ENCODE data around the gene CSTF3.
"Not testable (repeated sequence)": the region's sequence is repeated elsewhere in the genome, so short reads cannot be mapped to it uniquely, and the experiment has no call there.

CSTF3 gene

DNA sequence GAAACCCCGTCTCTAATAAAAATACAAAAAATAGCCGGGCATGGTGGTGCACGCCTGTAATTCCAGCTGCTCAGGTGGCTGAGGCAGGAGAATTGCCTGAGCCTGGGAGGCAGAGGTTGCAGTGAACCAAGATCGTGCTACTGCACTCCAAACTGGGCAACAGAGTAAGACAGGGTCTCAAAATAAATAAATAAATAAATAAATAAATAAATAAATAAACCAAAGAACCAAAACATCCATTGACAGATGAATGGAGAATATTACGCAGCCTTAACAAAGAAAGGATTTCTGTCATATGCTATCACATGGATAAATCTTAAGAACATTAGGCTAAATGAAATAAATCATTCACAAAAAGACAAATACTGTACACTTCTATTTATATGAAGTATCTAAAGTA is 11.1 kb upstream of the CSTF3 start:
- H3K36me3 ChIP-seq = no peaks in the 10 kb centered on the region
- no peaks in the 10 kb centered on the region for H3K27me3 ChIP-seq
- H3K4me2 ChIP-seq = no peak overlapping the region
- H3K4me3 ChIP-seq = no peak overlapping the region
- H4K20me1 ChIP-seq = no peaks in the 10 kb centered on the region
- peaks cover 0 to 9% (median 1%) of the 10 kb centered on the region in 11 experiments; a peak in 6 of 22 replicates for H3K9me3 ChIP-seq (replicated peaks in 1 of 11)
- no peak for TF ChIP-seq Cebpa-rat (IDR thresholded peaks at IDR 0.05)
- H3K27ac ChIP-seq = no peak overlapping the region
- no peak overlapping the region for H3K9ac ChIP-seq
- peaks cover 0 to 14% (median 0%) of the 10 kb centered on the region in 10 experiments; a peak in 4 of 20 replicates for H3K4me1 ChIP-seq

DNA sequence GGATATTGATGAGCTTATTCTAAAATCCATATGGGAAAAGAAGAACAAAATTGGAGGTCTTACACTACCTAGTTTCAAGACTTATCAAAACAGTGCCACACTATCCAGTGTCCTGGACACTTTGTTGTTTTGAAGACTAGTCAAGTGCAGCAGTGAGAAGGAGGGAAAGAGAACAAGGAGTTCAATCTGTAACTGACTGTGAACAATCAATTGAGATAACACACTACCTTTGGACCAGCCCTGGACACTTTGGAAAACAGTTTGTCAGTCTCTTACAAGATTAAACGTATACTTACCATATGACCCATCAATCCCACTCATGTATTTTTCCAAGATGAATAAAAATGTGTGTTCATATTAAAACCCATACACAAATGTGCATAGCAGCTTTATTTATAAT is 10.0 kb upstream of the CSTF3 start:
- H3K27me3 ChIP-seq = no peaks in the 10 kb centered on the region
- H3K36me3 ChIP-seq = no peaks in the 10 kb centered on the region
- peaks cover 0 to 23% (median 0%) of the 10 kb centered on the region in 10 experiments; a peak in 6 of 20 replicates for H3K4me1 ChIP-seq
- no peak overlapping the region for H3K27ac ChIP-seq
- no peak for TF ChIP-seq Cebpa-rat (IDR thresholded peaks at IDR 0.05)
- no peaks in the 10 kb centered on the region for H4K20me1 ChIP-seq
- H3K4me3 ChIP-seq = no peak overlapping the region
- H3K9me3 ChIP-seq (replicated peaks in 1 of 11) = no peaks in the 10 kb centered on the region; a peak in 1 of 22 replicates
- no peak overlapping the region for H3K4me2 ChIP-seq
- no peak overlapping the region for H3K9ac ChIP-seq

- H3K36me3 ChIP-seq = no peaks in the 10 kb centered on the region
- H3K9ac ChIP-seq = no peak overlapping the region
- H3K27me3 ChIP-seq = no peaks in the 10 kb centered on the region
- TF ChIP-seq Cebpa-rat (IDR thresholded peaks at IDR 0.05) = no peak
- H3K27ac ChIP-seq = no peak overlapping the region
- H4K20me1 ChIP-seq = no peaks in the 10 kb centered on the region
- no peaks in the 10 kb centered on the region for H3K9me3 ChIP-seq (replicated peaks in 1 of 11)
- no peak overlapping the region for H3K4me2 ChIP-seq
- H3K4me3 ChIP-seq = no peak overlapping the region
- H3K4me1 ChIP-seq = peaks cover 0 to 29% (median 0%) of the 10 kb centered on the region in 10 experiments; a peak in 7 of 20 replicates
These were observed 7.5 kb upstream of the CSTF3 start for GRCh38 chr11:33168709-33169200.

DNA sequence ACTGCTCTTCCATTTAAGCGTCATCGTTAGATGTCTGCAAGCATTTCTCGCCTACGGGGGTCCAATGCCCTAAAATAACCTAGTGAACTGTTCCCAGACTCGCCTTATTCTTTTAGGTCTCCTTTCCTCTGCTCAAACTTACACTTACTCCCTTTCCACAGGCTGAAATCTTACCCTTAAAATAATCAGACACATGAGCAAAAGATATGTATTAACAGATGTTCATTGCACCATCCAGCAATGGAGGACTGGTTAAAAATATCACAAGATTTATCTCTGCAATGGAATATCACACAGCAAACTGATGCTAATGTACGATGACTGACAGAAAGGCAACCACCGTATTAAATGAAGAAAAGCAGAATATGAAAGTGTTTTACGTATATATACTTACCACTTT is 1.6 kb upstream of the CSTF3 start:
- Histone ChIP-seq H3K36me3 (peaks cover 0 to 18% (median 11%) of the 10 kb centered on the region in 11 experiments; a peak in 9 of 22 replicates), H3K9me3 (replicated peaks in 1 of 11) (0 out of 22 replicates have a peak, but pooled peaks cover 0 to 1% (median 0%) of the 10 kb centered on the region in 11 experiments), H3K9ac (peak overlapping the region in 1 of 11 experiments; percentile 94; a peak in 1 of 22 replicates), H3K27ac (peak overlapping the region in 3 of 11 experiments; percentile 3 to 95 (median 92); a peak in 2 of 22 replicates), H3K4me2 (peak overlapping the region in 10 of 11 experiments; percentile 75 to 94 (median 88); a peak in 19 of 22 replicates), H3K27me3 (no peaks in the 10 kb centered on the region), H4K20me1 (peaks cover 0 to 19% (median 9%) of the 10 kb centered on the region in 11 experiments; a peak in 8 of 22 replicates), H3K4me1 (peaks cover 27 to 55% (median 34%) of the 10 kb centered on the region in 10 experiments), H3K4me3 (peak overlapping the region in 2 of 10 experiments; percentile 71 to 89; a peak in 3 of 20 replicates)
- TF ChIP-seq Cebpa-rat (IDR thresholded peaks at IDR 0.05) = no peak

DNA sequence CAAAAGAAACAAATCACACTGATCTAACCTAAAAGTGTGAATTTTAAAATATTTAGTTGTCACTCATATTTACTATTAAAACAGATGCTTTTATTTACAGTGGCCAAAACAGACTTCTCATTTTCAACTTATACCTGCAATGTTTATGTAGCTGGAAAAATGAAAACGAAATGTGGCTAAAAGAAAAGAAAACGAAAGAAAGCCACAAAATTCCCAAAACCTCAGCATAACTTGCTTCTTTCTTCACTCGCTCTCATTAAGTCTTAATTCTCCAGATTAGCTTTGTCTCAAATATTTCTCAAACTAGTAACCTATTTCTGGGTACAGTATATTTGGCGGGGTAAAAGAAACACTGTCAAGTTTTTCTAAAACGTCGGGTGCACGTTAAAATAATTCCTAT is 693 bp downstream of the CSTF3 start:
- H3K27me3 ChIP-seq = no peaks in the 10 kb centered on the region
- peak overlapping the region; percentile 71 to 95 (median 92) for H3K27ac ChIP-seq

GRCh38 chr11:33160136-33160535 is 1.1 kb downstream of the CSTF3 start:
- Histone ChIP-seq H3K4me2 (peak overlapping the region; percentile 75 to 96 (median 86)), H3K4me1 (peaks cover 27 to 50% (median 36%) of the 10 kb centered on the region in 10 experiments), H3K36me3 (peaks cover 7 to 44% (median 27%) of the 10 kb centered on the region in 11 experiments; a peak in 21 of 22 replicates), H4K20me1 (peaks cover 0 to 46% (median 36%) of the 10 kb centered on the region in 11 experiments; a peak in 16 of 22 replicates), H3K27ac (peak overlapping the region; percentile 71 to 95 (median 92); a peak in 21 of 22 replicates), H3K4me3 (peak overlapping the region; percentile 71 to 92 (median 82)), H3K27me3 (no peaks in the 10 kb centered on the region), H3K9ac (peak overlapping the region; percentile 82 to 94 (median 91)), H3K9me3 (replicated peaks in 1 of 11) (peaks cover 0 to 26% (median 8%) of the 10 kb centered on the region in 11 experiments; a peak in 16 of 22 replicates)
- TF ChIP-seq Cebpa-rat (IDR thresholded peaks at IDR 0.05) = no peak

More for the DNA sequence above, 693 bp downstream of the CSTF3 start:
- Histone ChIP-seq H3K9me3 (replicated peaks in 1 of 11) (peaks cover 0 to 22% (median 5%) of the 10 kb centered on the region in 11 experiments; a peak in 11 of 22 replicates), H3K4me3 (peak overlapping the region; percentile 71 to 92 (median 82)), H4K20me1 (peaks cover 0 to 41% (median 32%) of the 10 kb centered on the region in 11 experiments; a peak in 13 of 22 replicates), H3K9ac (peak overlapping the region; percentile 82 to 94 (median 91)), H3K36me3 (peaks cover 7 to 40% (median 24%) of the 10 kb centered on the region in 11 experiments; a peak in 18 of 22 replicates), H3K4me1 (peaks cover 27 to 50% (median 36%) of the 10 kb centered on the region in 10 experiments), H3K4me2 (peak overlapping the region; percentile 75 to 96 (median 86))
- no peak for TF ChIP-seq Cebpa-rat (IDR thresholded peaks at IDR 0.05)

GRCh38 chr11:33159378-33159867 is 1.9 kb downstream of the CSTF3 start:
- H3K27me3 ChIP-seq = not testable (repeated sequence)
- H3K27ac ChIP-seq = peak overlapping the region in 6 of 11 experiments; percentile 91 to 95 (median 93); a peak in 8 of 22 replicates
- peak overlapping the region; percentile 75 to 96 (median 86) for H3K4me2 ChIP-seq
- peak overlapping the region; percentile 71 to 92 (median 82); a peak in 18 of 20 replicates for H3K4me3 ChIP-seq
- H3K36me3 ChIP-seq = peaks cover 10 to 52% (median 34%) of the 10 kb centered on the region in 11 experiments; a peak in 21 of 22 replicates
- H3K9me3 ChIP-seq (replicated peaks in 1 of 11) = peaks cover 0 to 33% (median 14%) of the 10 kb centered on the region in 11 experiments; a peak in 17 of 22 replicates
- peaks cover 27 to 50% (median 36%) of the 10 kb centered on the region in 10 experiments for H3K4me1 ChIP-seq
- peaks cover 0 to 53% (median 43%) of the 10 kb centered on the region in 11 experiments; a peak in 18 of 22 replicates for H4K20me1 ChIP-seq
- H3K9ac ChIP-seq = peak overlapping the region in 9 of 11 experiments; percentile 82 to 94 (median 91); a peak in 10 of 22 replicates

GRCh38 chr11:33158596-33159275 is 2.5 kb downstream of the CSTF3 start:
- peaks cover 0 to 34% (median 15%) of the 10 kb centered on the region in 11 experiments; a peak in 17 of 22 replicates for H3K9me3 ChIP-seq (replicated peaks in 1 of 11)
- peak overlapping the region in 7 of 10 experiments; percentile 71 to 92 (median 83); a peak in 9 of 20 replicates for H3K4me3 ChIP-seq
- H3K4me2 ChIP-seq = peak overlapping the region; percentile 75 to 96 (median 86)
- H3K4me1 ChIP-seq = peaks cover 27 to 50% (median 36%) of the 10 kb centered on the region in 10 experiments
- H4K20me1 ChIP-seq = peaks cover 0 to 60% (median 48%) of the 10 kb centered on the region in 11 experiments; a peak in 19 of 22 replicates
- H3K36me3 ChIP-seq = peaks cover 10 to 58% (median 39%) of the 10 kb centered on the region in 11 experiments; a peak in 21 of 22 replicates
- no peaks in the 10 kb centered on the region for H3K27me3 ChIP-seq
- 0 out of 22 replicates have a peak overlapping the region, but pooled peaks of 1 of the 11 experiments have one; percentile 18 for H3K9ac ChIP-seq
- no peak for TF ChIP-seq Cebpa-rat (IDR thresholded peaks at IDR 0.05)
- peak overlapping the region in 1 of 11 experiments; percentile 93; a peak in 1 of 22 replicates for H3K27ac ChIP-seq
